DOHH2 (cell line): ENCODE data around the gene TRAP1.

Experiments
- EZH2phosphoT487 ChIP-seq: fragments of 200-600 bp; sonication (generic); IDR thresholded peaks from 2 replicates; pipeline ENCODE4 v1.6.1; 2017; ENCODE audit warnings: borderline replicate concordance, mild to moderate bottlenecking, antibody characterized with exemption, low read length, moderate library complexity, mixed read lengths
- TF ChIP-seq, protein P1 (sequence below): fragments of 200-600 bp; sonication (generic); IDR thresholded peaks from one replicate; pipeline ENCODE4 v1.5.1; 2014; ENCODE audit warnings: antibody characterized with exemption, mild to moderate bottlenecking, low read depth, low read length; ENCODE audit not compliant: poor library complexity, severe bottlenecking

DNA sequence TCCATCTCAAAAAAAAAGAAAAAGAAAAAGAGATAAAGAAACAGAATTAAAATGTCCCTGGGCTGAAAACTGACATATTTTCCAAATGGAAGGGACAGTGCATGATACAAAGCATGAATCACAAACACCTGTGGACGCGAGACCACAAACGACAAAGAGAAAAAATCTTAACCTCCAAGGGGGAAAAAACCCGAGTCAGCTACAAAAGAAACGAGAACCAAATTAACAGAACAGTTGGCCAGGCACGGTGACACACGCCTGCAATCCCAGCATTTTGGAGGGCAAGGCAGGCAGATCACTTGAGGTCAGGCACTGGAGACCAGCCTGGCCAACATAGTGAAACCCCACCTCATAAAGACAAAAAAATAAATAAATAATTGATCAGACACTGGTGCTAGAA, 1.9 kb downstream of the TRAP1 start:
- TF ChIP-seq, protein P1, sequence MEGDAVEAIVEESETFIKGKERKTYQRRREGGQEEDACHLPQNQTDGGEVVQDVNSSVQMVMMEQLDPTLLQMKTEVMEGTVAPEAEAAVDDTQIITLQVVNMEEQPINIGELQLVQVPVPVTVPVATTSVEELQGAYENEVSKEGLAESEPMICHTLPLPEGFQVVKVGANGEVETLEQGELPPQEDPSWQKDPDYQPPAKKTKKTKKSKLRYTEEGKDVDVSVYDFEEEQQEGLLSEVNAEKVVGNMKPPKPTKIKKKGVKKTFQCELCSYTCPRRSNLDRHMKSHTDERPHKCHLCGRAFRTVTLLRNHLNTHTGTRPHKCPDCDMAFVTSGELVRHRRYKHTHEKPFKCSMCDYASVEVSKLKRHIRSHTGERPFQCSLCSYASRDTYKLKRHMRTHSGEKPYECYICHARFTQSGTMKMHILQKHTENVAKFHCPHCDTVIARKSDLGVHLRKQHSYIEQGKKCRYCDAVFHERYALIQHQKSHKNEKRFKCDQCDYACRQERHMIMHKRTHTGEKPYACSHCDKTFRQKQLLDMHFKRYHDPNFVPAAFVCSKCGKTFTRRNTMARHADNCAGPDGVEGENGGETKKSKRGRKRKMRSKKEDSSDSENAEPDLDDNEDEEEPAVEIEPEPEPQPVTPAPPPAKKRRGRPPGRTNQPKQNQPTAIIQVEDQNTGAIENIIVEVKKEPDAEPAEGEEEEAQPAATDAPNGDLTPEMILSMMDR: no peak
- no peak for TF ChIP-seq EZH2phosphoT487
